ELF-1 (cell line): ENCODE measurements around the gene KIF26A.
A peak's percentile ranks its signal among the peaks of the same experiment; 100 is the strongest.

ENCODE experiments used
- DNase-seq: peaks from one replicate; pipeline ENCODE4 v3.0.0-alpha.2; 2016; ENCODE audit warnings: low read depth, low spot score

KIF26A gene

GRCh38 chr14:104176611-104177010 is 38.2 kb downstream of the KIF26A start:
- DNase-seq = no peak

- DNase-seq = no peak
Observed at GRCh38 chr14:104177411-104177810, 39.0 kb downstream of the KIF26A start.

- DNase-seq = no peak
Observed at GRCh38 chr14:104178279-104178678, 39.9 kb downstream of the KIF26A start.

GRCh38 chr14:104179126-104179525 is 40.7 kb downstream of the KIF26A start:
- no peak for DNase-seq

GRCh38 chr14:104179564-104180129 is 41.3 kb downstream of the KIF26A start:
- no peak for DNase-seq

- DNase-seq = no peak
Observed at GRCh38 chr14:104180561-104181165, 42.3 kb downstream of the KIF26A start.

GRCh38 chr14:104181761-104182530 is 43.6 kb downstream of the KIF26A start:
- DNase-seq = no peak

- DNase-seq = no peak
Observed at GRCh38 chr14:104182857-104183425, 44.6 kb downstream of the KIF26A start.

GRCh38 chr14:104183796-104184195 is 45.4 kb downstream of the KIF26A start:
- no peak for DNase-seq

GRCh38 chr14:104184506-104184905 is 46.1 kb downstream of the KIF26A start:
- peak; percentile 36 for DNase-seq

GRCh38 chr14:104184911-104185499 is 46.6 kb downstream of the KIF26A start:
- peak; percentile 61 for DNase-seq

GRCh38 chr14:104185916-104186495 is 47.6 kb downstream of the KIF26A start:
- DNase-seq = no peak

- no peak for DNase-seq
Observed at GRCh38 chr14:104186575-104186974, 48.2 kb downstream of the KIF26A start.

- no peak for DNase-seq
Observed at GRCh38 chr14:104187121-104187889, 48.9 kb downstream of the KIF26A start.

GRCh38 chr14:104187931-104188726 is 49.7 kb downstream of the KIF26A start:
- DNase-seq = no peak

GRCh38 chr14:104188727-104189400 is 50.5 kb downstream of the KIF26A start:
- no peak for DNase-seq

- DNase-seq = no peak
Observed at GRCh38 chr14:104189629-104190335, 51.4 kb downstream of the KIF26A start.

- no peak for DNase-seq
Observed at GRCh38 chr14:104190396-104191000, 52.1 kb downstream of the KIF26A start.
